Measurements from ENCODE around the gene ZNF467. TPM values are rescaled to one million over a fixed set of nuclear protein-coding genes. Genes with fewer than 3 reads are reported as not detected.

ZNF467 gene
- total RNA-seq, 2 donors from 2014 or later = 0.37 to 0.53 TPM

DNA sequence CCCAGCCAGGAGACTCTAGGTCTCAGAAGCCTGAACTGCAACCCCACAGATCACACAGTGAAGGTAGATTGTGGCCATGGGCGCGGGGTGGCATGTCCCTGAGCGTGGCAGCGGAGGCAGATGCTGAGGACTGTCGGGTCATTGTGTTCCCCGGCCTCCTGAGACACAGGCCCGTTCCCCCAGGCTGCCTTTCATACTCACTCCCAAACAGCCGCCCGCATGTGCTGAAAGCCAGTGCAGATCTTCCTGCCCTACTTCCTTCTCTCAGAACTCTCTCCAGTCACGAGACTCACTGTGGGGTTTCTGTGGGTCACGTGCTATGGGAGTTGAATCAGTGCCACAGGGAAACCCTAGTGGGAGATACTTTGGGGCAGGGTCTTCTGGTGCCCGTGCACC, 48.0 kb downstream of the ZNF467 start:
- Mint-ChIP-seq H3K9me3 (no peaks in the 10 kb centered on the region), H3K4me3 (no peak overlapping the region), H3K27ac (no peak overlapping the region), H3K27me3 (ENCODE audit: low read depth) (no peaks in the 10 kb centered on the region), H3K36me3 (ENCODE audit: insufficient read depth in 2 of 2) (peaks cover 0 to 2% of the 10 kb centered on the region in 2 donors), H3K4me1 (ENCODE audit: low read depth) (peaks cover 4% of the 10 kb centered on the region)
- DNase-seq (no peak), ATAC-seq (replicated peaks in 1 of 2) (no peak)

DNA sequence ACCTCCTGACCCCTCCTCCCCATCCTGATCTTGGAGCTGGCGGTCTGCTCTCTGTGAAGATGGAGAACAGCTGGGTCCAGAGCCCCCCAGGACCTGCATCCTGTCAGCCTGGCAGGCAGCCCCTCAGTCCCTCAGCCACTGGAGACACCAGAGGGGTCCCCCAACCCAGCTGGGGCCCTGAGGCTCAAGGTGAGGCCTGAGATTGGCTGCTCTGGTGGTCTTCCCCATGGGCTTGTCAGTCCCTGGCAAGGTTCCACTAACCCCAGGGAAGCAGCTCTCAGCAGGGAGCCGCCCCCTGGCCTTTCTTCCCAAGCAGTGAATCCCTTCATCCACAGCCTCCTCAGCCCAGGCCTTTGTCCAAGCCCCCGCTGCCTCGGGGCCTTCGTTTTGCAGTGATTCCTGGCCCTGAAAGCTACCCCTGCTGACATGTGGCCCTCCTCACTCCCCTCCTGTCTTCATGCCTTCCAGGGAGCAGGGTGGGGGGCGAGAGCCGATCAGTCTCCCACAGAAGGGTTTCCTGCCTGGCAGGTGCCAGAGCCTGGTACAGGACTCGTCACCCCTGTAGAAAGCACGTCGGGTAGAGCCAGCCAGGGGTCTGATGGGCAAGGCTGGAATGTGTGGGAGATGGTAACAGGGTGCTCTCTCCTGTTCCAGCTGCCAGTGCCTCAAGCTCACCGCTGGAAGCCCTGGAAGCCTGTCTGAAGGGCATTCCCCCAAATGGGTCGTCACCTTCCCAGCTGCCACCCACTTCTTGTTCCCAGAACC, 48.5 kb downstream of the ZNF467 start:
- peaks cover 0 to 2% of the 10 kb centered on the region in 2 donors for H3K36me3 Mint-ChIP-seq (ENCODE audit: insufficient read depth in 2 of 2)
- no peaks in the 10 kb centered on the region for H3K9me3 Mint-ChIP-seq
- peaks cover 4% of the 10 kb centered on the region for H3K4me1 Mint-ChIP-seq (ENCODE audit: low read depth)
- H3K27ac Mint-ChIP-seq = no peak overlapping the region
- no peak overlapping the region for H3K4me3 Mint-ChIP-seq
- DNase-seq = no peak
- no peak for ATAC-seq (replicated peaks in 1 of 2)
- no peaks in the 10 kb centered on the region for H3K27me3 Mint-ChIP-seq (ENCODE audit: low read depth)

DNA sequence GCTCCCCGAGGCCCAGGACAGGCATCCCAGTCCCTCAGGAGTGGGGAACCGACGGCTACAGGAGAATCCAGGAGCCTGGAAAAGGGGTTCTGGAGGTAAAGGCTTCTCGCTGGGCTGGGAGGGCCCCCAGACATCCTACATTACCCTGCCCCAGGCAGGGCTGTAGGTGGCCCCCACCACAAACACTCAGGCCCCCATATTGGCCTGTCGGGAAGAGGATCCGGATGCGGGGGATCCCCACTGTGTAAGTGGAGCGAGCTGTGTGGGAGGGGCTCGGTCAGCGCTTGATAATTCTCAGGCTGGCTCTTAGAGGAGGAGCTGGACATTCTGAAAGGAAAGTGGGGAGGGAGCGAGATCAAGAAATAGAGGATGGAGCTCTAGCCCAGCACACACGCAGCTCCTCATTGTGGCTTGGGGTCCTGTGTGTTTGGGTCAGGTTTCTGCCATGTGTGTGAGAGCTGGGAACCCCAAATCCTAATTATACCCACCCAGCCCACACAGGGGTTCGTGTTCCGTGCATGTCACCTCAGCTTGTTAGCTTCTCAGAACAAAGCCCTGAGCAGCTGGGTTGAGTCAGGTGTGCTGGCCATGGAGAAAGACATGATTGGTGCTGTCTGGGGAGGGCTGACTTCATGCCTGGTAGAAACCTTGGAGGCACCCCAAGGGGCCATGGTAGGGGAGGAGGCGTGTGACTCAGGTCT, 49.4 kb downstream of the ZNF467 start:
- H3K4me3 Mint-ChIP-seq = no peak overlapping the region
- peaks cover 0 to 2% of the 10 kb centered on the region in 2 donors for H3K36me3 Mint-ChIP-seq (ENCODE audit: insufficient read depth in 2 of 2)
- DNase-seq = no peak
- H3K27ac Mint-ChIP-seq = no peak overlapping the region
- no peak for ATAC-seq (replicated peaks in 1 of 2)
- peaks cover 9% of the 10 kb centered on the region for H3K4me1 Mint-ChIP-seq (ENCODE audit: low read depth)
- H3K9me3 Mint-ChIP-seq = no peaks in the 10 kb centered on the region
- no peaks in the 10 kb centered on the region for H3K27me3 Mint-ChIP-seq (ENCODE audit: low read depth)

DNA sequence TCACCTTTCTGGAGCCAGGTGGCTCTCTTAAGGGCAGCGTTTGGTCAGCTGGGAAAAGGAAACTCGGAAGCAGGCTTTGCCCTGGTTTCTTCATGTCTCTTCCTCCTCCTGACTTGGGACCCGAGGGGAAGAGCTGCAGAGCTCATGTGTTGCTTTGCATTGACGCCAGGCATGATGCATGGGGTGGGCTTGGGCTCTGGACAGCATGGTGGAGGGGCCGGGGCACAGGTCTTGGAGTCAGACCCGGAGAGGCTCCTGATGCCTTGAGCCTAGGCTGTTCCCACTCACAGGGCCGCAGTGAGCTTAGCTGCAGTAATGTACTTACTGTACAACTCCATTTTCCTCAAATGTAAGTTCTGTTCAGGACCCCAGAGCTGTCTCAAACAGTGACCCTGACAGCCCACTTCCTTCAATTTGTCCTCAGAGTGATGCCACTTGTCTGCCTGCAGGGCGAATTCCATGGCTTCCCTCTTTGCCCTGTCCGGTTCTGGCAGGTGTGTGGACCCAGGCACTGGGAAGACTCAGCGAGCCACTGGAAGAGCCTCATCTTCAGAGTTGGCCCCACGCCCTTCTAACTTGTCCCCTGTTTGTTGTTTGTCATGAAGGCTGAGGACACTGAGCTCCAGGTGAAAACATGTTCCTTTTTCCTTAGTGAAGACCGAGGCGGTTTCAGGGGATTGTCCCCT, 50.2 kb downstream of the ZNF467 start:
- peaks cover 0 to 2% of the 10 kb centered on the region in 2 donors for H3K36me3 Mint-ChIP-seq (ENCODE audit: insufficient read depth in 2 of 2)
- H3K4me3 Mint-ChIP-seq = no peak overlapping the region
- no peaks in the 10 kb centered on the region for H3K9me3 Mint-ChIP-seq
- no peak overlapping the region for H3K27ac Mint-ChIP-seq
- no peaks in the 10 kb centered on the region for H3K27me3 Mint-ChIP-seq (ENCODE audit: low read depth)
- ATAC-seq (replicated peaks in 1 of 2) (no peak), DNase-seq (no peak)
- H3K4me1 Mint-ChIP-seq (ENCODE audit: low read depth) = peaks cover 14% of the 10 kb centered on the region

DNA sequence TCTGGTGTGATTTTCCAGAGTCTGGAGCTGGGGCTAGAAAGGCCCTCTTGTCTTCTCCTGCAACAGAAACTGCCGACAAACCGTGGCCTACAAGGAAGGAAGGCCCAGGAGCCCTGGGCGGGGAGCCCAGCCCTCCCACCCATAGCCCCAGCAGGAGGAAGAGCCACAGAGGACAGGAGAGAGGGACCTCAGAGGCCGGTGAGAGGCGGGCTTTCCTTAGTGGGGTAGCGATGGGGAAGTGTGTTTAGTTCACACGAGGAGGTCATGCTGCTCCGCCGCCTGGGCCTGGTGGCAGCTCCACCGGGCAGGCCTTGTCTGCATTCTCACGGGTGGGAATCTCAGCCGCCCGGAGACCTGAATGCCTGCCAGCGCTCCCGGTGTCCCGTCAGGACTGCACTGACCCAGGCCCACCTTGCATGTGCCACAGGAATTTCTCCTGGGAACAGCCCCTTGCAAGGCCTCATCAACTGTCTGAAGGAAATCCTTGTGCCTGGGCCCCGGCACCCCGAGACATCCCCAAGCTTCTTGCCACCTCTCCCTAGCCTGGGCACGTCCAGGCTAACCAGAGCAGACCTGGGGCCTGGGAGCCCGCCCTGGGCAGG, 50.9 kb downstream of the ZNF467 start:
- Mint-ChIP-seq H3K9me3 (no peaks in the 10 kb centered on the region), H3K4me1 (ENCODE audit: low read depth) (peaks cover 15% of the 10 kb centered on the region), H3K4me3 (no peak overlapping the region), H3K27me3 (ENCODE audit: low read depth) (no peaks in the 10 kb centered on the region), H3K36me3 (ENCODE audit: insufficient read depth in 2 of 2) (peaks cover 0 to 2% of the 10 kb centered on the region in 2 donors), H3K27ac (no peak overlapping the region)
- ATAC-seq (replicated peaks in 1 of 2) = no peak
- no peak for DNase-seq

DNA sequence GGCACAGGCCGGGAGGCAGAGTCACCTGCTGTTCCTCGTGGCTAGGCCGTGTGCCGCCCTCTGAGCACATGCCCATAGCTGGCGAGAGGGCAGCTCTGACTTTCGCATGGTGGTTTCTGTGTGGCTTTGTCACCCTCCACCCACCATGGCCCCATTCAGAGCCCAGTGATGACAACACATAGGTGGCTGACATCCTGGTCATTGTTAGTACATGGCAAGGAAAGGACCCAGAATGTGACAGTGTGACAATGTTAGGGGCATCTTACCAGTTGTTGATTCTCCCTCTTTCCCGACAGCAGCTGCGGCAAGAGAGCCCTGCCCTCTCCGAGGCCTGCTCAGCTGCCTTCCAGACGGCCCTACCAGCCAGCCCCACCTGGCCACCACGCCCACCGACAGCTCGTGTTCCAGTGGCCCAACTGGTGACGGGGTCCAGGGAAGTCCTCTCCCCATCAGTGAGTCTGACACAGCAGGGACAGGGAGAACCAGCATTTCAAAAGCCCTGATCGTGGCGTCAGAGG, 52.2 kb downstream of the ZNF467 start:
- DNase-seq (no peak), ATAC-seq (replicated peaks in 1 of 2) (peak in 1 of 2 donors; percentile 12)
- no peaks in the 10 kb centered on the region for H3K9me3 Mint-ChIP-seq
- H3K27me3 Mint-ChIP-seq (ENCODE audit: low read depth) = no peaks in the 10 kb centered on the region
- peaks cover 0 to 2% of the 10 kb centered on the region in 2 donors for H3K36me3 Mint-ChIP-seq (ENCODE audit: insufficient read depth in 2 of 2)
- H3K27ac Mint-ChIP-seq = no peak overlapping the region
- H3K4me3 Mint-ChIP-seq = no peak overlapping the region
- H3K4me1 Mint-ChIP-seq (ENCODE audit: low read depth) = peaks cover 22% of the 10 kb centered on the region

DNA sequence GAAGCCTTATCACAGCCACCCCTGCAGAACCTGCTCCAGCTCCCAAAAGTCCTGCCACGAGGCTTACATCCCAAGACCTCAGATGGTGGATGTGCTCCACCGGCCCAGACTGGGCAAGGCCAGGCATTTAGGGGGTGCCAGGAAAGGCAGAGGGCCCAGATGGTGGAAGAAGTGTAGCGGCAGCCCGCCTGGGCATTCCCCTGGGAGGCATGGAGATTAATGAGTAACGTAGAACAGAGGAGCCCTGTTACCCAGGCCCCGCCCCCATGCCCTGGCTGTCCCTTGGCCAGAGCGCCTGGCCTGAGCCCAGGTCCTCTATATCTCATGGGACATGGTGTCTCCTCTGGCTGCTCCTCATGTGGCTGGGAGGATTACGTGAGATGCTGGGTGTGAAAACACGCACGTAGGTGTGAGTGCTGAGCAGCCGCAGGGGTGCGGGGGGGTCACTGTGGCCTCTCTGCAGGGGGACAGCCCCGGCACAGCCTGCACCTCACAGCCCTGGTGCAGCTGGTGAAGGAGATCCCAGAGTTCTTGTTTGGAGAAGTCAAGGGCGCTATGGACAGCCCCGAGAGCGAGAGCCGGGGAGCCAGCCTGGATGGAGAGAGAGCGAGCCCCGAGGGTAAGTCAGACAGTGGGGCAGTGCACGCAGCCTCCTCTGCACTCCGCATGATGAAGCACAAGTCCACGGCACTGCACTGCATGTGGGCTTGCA, 52.9 kb downstream of the ZNF467 start:
- no peaks in the 10 kb centered on the region for H3K9me3 Mint-ChIP-seq
- H3K36me3 Mint-ChIP-seq (ENCODE audit: insufficient read depth in 2 of 2) = peaks cover 0 to 2% of the 10 kb centered on the region in 2 donors
- ATAC-seq (replicated peaks in 1 of 2) (no peak), DNase-seq (no peak)
- H3K27me3 Mint-ChIP-seq (ENCODE audit: low read depth) = no peaks in the 10 kb centered on the region
- no peak overlapping the region for H3K4me3 Mint-ChIP-seq
- no peak overlapping the region for H3K27ac Mint-ChIP-seq
- H3K4me1 Mint-ChIP-seq (ENCODE audit: low read depth) = peaks cover 28% of the 10 kb centered on the region

DNA sequence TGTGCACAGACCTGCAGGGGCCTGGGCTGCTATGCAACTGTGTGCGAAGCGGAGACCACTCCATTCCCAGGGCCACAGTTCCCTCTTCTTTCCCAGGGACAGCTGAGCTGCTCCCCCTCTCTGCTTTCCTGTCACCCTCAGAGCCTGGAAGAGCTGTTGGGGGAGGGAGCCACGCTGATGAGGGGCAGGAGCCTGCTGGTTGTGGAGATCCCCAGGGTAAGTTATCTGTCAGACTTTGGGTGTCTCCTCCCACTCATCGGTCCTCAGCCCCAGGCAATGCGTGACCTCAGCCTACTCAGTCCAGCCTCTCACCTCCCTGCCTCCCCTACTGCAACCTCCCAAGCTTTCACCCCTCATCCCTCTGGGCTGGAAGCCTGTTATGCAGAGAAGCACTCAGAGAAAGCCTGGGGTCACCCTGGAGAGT, 53.5 kb downstream of the ZNF467 start:
- Mint-ChIP-seq H3K36me3 (ENCODE audit: insufficient read depth in 2 of 2) (peaks cover 0 to 2% of the 10 kb centered on the region in 2 donors), H3K4me3 (no peak overlapping the region), H3K27me3 (ENCODE audit: low read depth) (no peaks in the 10 kb centered on the region), H3K4me1 (ENCODE audit: low read depth) (peaks cover 33% of the 10 kb centered on the region), H3K27ac (no peak overlapping the region), H3K9me3 (no peaks in the 10 kb centered on the region)
- ATAC-seq (replicated peaks in 1 of 2) = peak in 1 of 2 donors; percentile 54
- no peak for DNase-seq

DNA sequence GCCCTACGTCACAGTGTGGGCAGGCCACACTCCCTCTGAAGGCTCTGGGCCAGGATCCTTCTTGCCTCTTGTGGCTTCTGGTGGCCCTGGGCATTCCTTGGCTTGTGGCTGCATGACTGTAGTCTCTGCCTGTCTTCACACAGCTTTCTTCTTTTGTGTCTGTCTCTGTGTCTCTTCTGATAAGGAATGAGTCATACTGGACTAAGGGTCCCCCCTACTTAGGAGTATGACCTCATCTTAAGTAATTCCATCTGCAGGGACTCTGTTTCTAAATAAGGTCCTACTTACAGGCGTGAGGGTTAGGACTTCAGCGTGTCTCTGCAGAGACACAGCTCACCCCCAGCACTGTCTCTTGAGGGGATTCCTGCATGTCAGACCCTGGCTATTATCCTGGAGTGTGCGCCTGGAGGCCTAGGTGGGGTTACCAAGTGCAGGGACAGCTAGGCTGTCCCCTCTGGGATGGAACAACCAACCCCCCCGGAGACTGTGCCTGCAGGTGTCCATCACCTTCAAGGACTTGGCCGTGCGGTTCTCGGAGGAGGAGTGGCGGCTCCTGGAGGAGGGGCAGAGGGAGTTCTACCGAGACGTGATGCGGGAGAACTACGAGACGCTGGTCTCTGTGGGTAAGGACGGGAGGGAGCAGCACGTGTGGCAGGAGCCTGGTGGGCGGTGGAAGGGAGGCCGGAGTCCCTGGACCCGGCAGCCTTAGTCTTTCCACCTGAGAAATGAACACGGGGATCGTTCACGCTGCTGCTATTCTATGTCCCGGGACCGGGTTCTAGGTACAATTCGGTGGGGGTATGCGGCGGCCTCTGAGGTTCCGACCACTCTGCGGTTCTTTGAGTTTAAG, 54.1 kb downstream of the ZNF467 start:
- Mint-ChIP-seq H3K9me3 (no peaks in the 10 kb centered on the region), H3K4me3 (no peak overlapping the region), H3K27ac (no peak overlapping the region), H3K27me3 (ENCODE audit: low read depth) (no peaks in the 10 kb centered on the region), H3K4me1 (ENCODE audit: low read depth) (peaks cover 35% of the 10 kb centered on the region), H3K36me3 (ENCODE audit: insufficient read depth in 2 of 2) (peaks cover 0 to 2% of the 10 kb centered on the region in 2 donors)
- no peak for ATAC-seq (replicated peaks in 1 of 2)
- DNase-seq = no peak

DNA sequence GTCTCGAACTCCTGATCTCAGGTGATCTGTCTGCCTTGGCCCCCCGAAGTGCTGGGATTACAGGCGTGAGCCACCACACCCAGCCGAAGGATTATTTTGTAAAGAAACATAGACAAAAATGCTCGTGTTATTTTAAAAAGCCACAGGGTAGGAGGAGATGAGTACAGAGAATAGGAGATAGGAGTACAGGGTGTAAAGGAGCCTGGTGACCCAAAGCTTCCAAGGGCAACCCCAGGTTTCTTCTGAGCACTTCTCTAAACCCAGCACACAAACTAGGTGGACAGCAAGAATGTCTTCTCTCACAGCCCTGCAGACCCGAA, 54.7 kb downstream of the ZNF467 start:
- H3K36me3 Mint-ChIP-seq (ENCODE audit: insufficient read depth in 2 of 2) = peaks cover 0 to 2% of the 10 kb centered on the region in 2 donors
- H3K9me3 Mint-ChIP-seq = no peaks in the 10 kb centered on the region
- ATAC-seq (replicated peaks in 1 of 2) (no peak), DNase-seq (no peak)
- no peak overlapping the region for H3K4me3 Mint-ChIP-seq
- H3K27me3 Mint-ChIP-seq (ENCODE audit: low read depth) = no peaks in the 10 kb centered on the region
- H3K4me1 Mint-ChIP-seq (ENCODE audit: low read depth) = peaks cover 40% of the 10 kb centered on the region
- no peak overlapping the region for H3K27ac Mint-ChIP-seq

DNA sequence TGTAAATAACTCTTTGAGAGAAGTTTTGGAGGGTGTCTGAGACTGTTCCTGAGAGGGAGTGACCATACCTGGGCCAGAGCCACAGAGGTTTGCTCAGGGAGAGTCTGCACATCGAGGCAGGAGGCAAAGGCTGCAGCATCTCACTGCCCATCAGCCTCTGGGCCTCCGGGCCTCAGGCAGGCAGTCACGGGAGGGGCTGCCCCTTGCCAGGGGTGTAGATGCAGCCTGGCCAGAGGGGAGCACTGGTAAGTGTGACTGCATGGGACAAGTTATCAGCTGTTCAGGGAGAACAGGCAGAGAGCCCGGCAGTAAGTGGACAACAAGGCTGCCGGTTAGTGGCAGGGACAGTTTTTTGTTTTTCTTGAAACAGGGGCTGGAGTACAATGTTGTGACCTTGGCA, 55.9 kb downstream of the ZNF467 start:
- ATAC-seq (replicated peaks in 1 of 2) (no peak), DNase-seq (no peak)
- H3K4me1 Mint-ChIP-seq (ENCODE audit: low read depth) = peaks cover 40% of the 10 kb centered on the region
- peaks cover 0 to 4% of the 10 kb centered on the region in 2 donors for H3K36me3 Mint-ChIP-seq (ENCODE audit: insufficient read depth in 2 of 2)
- no peak overlapping the region for H3K4me3 Mint-ChIP-seq
- no peak overlapping the region for H3K27ac Mint-ChIP-seq
- H3K9me3 Mint-ChIP-seq = peaks cover 0 to 3% of the 10 kb centered on the region in 2 donors
- H3K27me3 Mint-ChIP-seq (ENCODE audit: low read depth) = no peaks in the 10 kb centered on the region

DNA sequence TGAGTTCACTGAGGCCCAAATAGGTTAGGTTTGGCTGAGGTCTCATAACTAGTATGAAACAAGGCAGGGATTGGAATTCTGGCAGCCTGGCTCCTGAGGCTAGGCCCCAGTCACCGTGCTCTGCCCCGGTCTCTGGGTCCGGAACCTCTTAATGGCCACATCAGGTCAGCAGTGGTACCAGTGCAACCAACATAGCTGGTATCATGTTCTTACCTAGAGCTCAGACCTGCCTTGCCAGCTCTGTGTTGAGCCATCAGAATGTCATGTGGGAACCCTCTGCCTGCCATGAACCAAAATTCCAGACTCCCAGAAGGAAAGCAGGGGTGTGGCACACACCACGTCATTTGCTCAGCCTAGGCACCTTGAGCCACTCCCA, 56.5 kb downstream of the ZNF467 start:
- peak overlapping the region in 1 of 2 donors; percentile 9 for H3K4me3 Mint-ChIP-seq
- DNase-seq = no peak
- H3K27ac Mint-ChIP-seq = no peak overlapping the region
- peaks cover 40% of the 10 kb centered on the region for H3K4me1 Mint-ChIP-seq (ENCODE audit: low read depth)
- no peaks in the 10 kb centered on the region for H3K27me3 Mint-ChIP-seq (ENCODE audit: low read depth)
- H3K36me3 Mint-ChIP-seq (ENCODE audit: insufficient read depth in 2 of 2) = peaks cover 0 to 6% of the 10 kb centered on the region in 2 donors
- ATAC-seq (replicated peaks in 1 of 2) = no peak
- peaks cover 0 to 3% of the 10 kb centered on the region in 2 donors for H3K9me3 Mint-ChIP-seq
